Mesothelial cell of epicardium (in vitro differentiated cells): ENCODE results near the gene EEF1AKMT1. TPM values are rescaled to one million over a fixed set of nuclear protein-coding genes. Genes with fewer than 3 reads are reported as not detected.

ENCODE experiments used
- DNase-seq, 2 experiments: peaks; one replicate each; pipeline ENCODE4 v3.0.0; 2021; ENCODE audit warnings: low spot score in 2 of 2; ENCODE audit not compliant: unreplicated experiment in 2 of 2
- H3K27ac Mint-ChIP-seq: 2 replicates; pipeline ENCODE4 v1.8.0; 2021; ENCODE audit warnings: mixed read lengths
- H3K27me3 Mint-ChIP-seq: 2 replicates; pipeline ENCODE4 v1.8.0; 2021; ENCODE audit warnings: low read depth, mixed read lengths
- H3K36me3 Mint-ChIP-seq: 2 replicates; pipeline ENCODE4 v1.8.0; 2021; ENCODE audit warnings: mixed read lengths
- H3K4me1 Mint-ChIP-seq: 2 replicates; pipeline ENCODE4 v1.8.0; 2021; ENCODE audit warnings: mixed read lengths
- H3K4me3 Mint-ChIP-seq: 2 replicates; pipeline ENCODE4 v1.8.0; 2021; ENCODE audit warnings: mild to moderate bottlenecking, moderate library complexity, mixed read lengths
- H3K9me3 Mint-ChIP-seq: 2 replicates; pipeline ENCODE4 v1.8.0; 2021; ENCODE audit warnings: mixed read lengths
- CTCF ChIP-seq: fragments of 200-600 bp; sonication (generic); IDR thresholded peaks from one replicate; pipeline ENCODE4 v1.5.0; 2021; ENCODE audit warnings: antibody characterized with exemption; ENCODE audit not compliant: unreplicated experiment
- total RNA-seq: library from RNA; stranded (reverse); gene quantifications from 3 replicates; pipeline ENCODE4 v1.2.1, GENCODE V29; 2021

The EEF1AKMT1 gene
- total RNA-seq, 1 donor from 2014 or later, result 9.5 TPM

DNA sequence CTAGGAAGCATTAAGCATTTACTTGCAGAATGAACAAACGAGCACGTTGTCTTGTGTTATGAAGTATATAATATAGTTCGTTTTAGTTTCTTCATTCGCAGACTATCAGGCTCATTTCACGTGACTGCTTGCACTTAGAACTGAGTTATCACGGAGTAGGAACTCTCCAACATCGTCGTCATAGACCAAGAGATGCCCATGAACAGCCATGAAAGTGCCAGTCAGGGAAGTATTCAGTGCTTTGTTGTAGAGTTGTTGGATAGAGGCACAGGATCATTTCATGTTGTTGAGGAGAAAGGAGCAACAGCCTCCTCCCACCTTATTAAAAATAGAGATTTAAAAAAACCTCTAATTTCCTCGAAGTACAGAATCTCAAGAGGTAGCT is 71.2 kb downstream of the EEF1AKMT1 start:
- no peaks in the 10 kb centered on the region for H3K9me3 Mint-ChIP-seq
- H3K36me3 Mint-ChIP-seq, result no peaks in the 10 kb centered on the region
- no peak overlapping the region for H3K27ac Mint-ChIP-seq
- peaks cover 4% of the 10 kb centered on the region for H3K27me3 Mint-ChIP-seq
- peak overlapping the region; percentile 92 for H3K4me3 Mint-ChIP-seq
- peaks cover 25% of the 10 kb centered on the region for H3K4me1 Mint-ChIP-seq
- no peak for DNase-seq
- no peak for TF ChIP-seq CTCF

GRCh38 chr13:20701461-20701860 is 72.3 kb downstream of the EEF1AKMT1 start:
- H3K27me3 Mint-ChIP-seq, result peaks cover 4% of the 10 kb centered on the region
- TF ChIP-seq CTCF, result no peak
- no peak overlapping the region for H3K4me3 Mint-ChIP-seq
- H3K9me3 Mint-ChIP-seq, result no peaks in the 10 kb centered on the region
- no peak for DNase-seq
- H3K4me1 Mint-ChIP-seq, result peaks cover 25% of the 10 kb centered on the region
- no peak overlapping the region for H3K27ac Mint-ChIP-seq
- no peaks in the 10 kb centered on the region for H3K36me3 Mint-ChIP-seq

GRCh38 chr13:20700288-20700687 is 73.5 kb downstream of the EEF1AKMT1 start:
- DNase-seq, result no peak
- Mint-ChIP-seq H3K36me3 (no peaks in the 10 kb centered on the region), H3K4me1 (peaks cover 25% of the 10 kb centered on the region), H3K9me3 (no peaks in the 10 kb centered on the region), H3K27ac (no peak overlapping the region), H3K27me3 (peaks cover 4% of the 10 kb centered on the region), H3K4me3 (no peak overlapping the region)
- no peak for TF ChIP-seq CTCF

DNA sequence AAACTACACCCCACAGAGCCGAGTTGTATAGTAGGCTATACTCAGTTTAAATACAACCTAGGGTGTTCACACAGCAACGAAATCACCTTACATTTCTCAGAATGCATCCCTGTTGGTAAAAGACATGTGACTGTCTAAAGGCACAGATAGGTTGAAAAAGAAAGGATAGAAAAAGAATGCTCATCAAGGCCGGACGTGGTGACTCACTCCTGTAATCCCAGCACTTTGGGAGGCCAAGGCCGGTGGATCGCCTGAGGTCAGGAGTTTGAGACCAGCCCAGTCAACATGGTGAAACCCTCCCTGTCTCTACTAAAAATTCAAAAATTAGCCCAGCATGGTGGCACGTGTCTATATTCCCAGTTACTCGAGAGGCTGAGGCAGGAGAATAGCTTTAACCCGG is 74.0 kb downstream of the EEF1AKMT1 start:
- Mint-ChIP-seq H3K9me3 (no peaks in the 10 kb centered on the region), H3K27ac (no peak overlapping the region), H3K4me3 (no peak overlapping the region)

GRCh38 chr13:20696073-20696472 is 77.7 kb downstream of the EEF1AKMT1 start:
- no peak for DNase-seq
- Mint-ChIP-seq H3K4me1 (peaks cover 8% of the 10 kb centered on the region), H3K27me3 (no peaks in the 10 kb centered on the region), H3K27ac (no peak overlapping the region), H3K36me3 (no peaks in the 10 kb centered on the region), H3K9me3 (no peaks in the 10 kb centered on the region), H3K4me3 (no peak overlapping the region)
- no peak for TF ChIP-seq CTCF

More for the DNA sequence above, 74.0 kb downstream of the EEF1AKMT1 start:
- peaks cover 25% of the 10 kb centered on the region for H3K4me1 Mint-ChIP-seq
- H3K36me3 Mint-ChIP-seq, result no peaks in the 10 kb centered on the region
- no peak for DNase-seq
- TF ChIP-seq CTCF, result no peak
- H3K27me3 Mint-ChIP-seq, result peaks cover under 1% of the 10 kb centered on the region

DNA sequence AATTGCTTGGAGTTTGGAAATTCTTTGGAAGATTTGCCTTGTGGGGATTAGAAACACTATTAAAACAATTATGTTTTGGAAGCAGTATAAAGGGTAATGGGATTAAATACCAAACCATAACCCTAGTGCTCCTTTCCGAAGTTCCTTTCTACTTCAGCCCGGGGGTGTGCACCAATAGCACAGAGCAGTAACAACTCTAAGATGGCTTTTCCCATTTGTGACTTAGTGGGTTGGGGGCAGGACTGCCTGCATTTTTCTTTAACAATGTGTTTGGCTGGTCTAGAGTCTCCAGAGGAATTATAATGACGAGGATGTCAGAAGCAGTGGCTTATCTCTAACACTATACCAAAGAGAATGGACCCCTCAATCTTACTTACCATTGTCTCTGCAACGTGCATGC is 82.1 kb downstream of the EEF1AKMT1 start:
- no peak overlapping the region for H3K4me3 Mint-ChIP-seq
- H3K9me3 Mint-ChIP-seq, result no peaks in the 10 kb centered on the region
- no peak for TF ChIP-seq CTCF
- H3K27ac Mint-ChIP-seq, result no peak overlapping the region
- H3K4me1 Mint-ChIP-seq, result peaks cover 9% of the 10 kb centered on the region
- H3K36me3 Mint-ChIP-seq, result no peaks in the 10 kb centered on the region
- DNase-seq, result no peak
- H3K27me3 Mint-ChIP-seq, result no peaks in the 10 kb centered on the region
